Activated B cell treated with CpG ODN at 0.5 μM for 24 hours (primary cell): ENCODE results near the gene CCT3. TPM values are rescaled to one million over a fixed set of nuclear protein-coding genes. Genes with fewer than 3 reads are reported as not detected.

ENCODE experiments used
- ATAC-seq: fragments of 200-7000 bp; cut with Tn5 transposase; one replicate; pipeline ENCODE4 v1.10.0; 2021; ENCODE audit warnings: low read depth, mild to moderate bottlenecking, moderate library complexity
- CTCF ChIA-PET: fragments of 350-600 bp; sonication (Branson Sonifier 250); formaldehyde crosslinking; loops from one replicate; lab custom pipeline; 2021; ENCODE audit warnings: antibody characterized with exemption; lab: Charles Lee
- POLR2A ChIA-PET: fragments of 350-600 bp; sonication (Branson Sonifier 250); formaldehyde crosslinking; loops from one replicate; lab custom pipeline; 2021; ENCODE audit warnings: antibody characterized with exemption; lab: Charles Lee
- DNase-seq: peaks from one replicate; pipeline ENCODE4 v3.0.0; 2022
- H3K27ac Mint-ChIP-seq: one replicate; pipeline ENCODE4 v1.8.0; 2020; ENCODE audit warnings: mixed read lengths
- H3K27me3 Mint-ChIP-seq: one replicate; pipeline ENCODE4 v1.8.0; 2021; ENCODE audit warnings: mixed read lengths
- H3K36me3 Mint-ChIP-seq: one replicate; pipeline ENCODE4 v1.8.0; 2021; ENCODE audit warnings: low read depth, mixed read lengths
- H3K4me1 Mint-ChIP-seq: one replicate; pipeline ENCODE4 v1.8.0; 2021; ENCODE audit warnings: mixed read lengths
- H3K4me3 Mint-ChIP-seq: one replicate; pipeline ENCODE4 v1.8.0; 2020; ENCODE audit warnings: mild to moderate bottlenecking, mixed read lengths
- H3K9me3 Mint-ChIP-seq: one replicate; pipeline ENCODE4 v1.8.0; 2020; ENCODE audit warnings: mixed read lengths
- CTCF ChIP-seq: fragments of 200-600 bp; IDR thresholded peaks from one replicate; pipeline ENCODE4 v1.8.0; 2022; ENCODE audit warnings: antibody characterized with exemption, mild to moderate bottlenecking
- intact Hi-C: fragments of 100-400 bp; cut with micrococcal nuclease; formaldehyde crosslinking; loops from one replicate; pipeline ENCODE4 v1.15.1; 2024
- total RNA-seq: library from RNA; stranded (reverse); gene quantifications from 2 replicates; pipeline ENCODE4 v1.2.3, GENCODE V29; 2022

Gene CCT3
- total RNA-seq, 1 donor from 2014 or later = 260 TPM

DNA sequence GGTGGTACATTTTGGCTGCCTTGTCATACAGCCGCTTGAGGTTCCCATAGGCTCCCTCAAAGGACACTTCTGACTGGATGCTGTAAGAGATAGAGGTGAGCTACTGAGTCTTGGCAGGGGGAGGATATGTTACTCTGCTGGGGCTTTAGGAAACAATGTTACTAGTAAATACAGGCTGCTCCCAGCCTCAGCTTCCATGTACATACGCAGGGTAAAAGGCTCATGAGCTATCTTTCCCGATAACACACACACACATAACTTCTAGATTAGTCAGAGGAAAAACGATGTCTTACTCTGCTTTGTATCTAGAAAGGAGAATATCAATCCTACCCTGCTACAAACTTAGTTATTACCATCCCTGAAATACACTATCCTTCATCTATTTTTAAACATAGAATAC lies 69.8 kb downstream of the CCT3 start:
- ATAC-seq (no peak), DNase-seq (no peak)
- Mint-ChIP-seq H3K9me3 (no peaks in the 10 kb centered on the region), H3K36me3 (peaks cover 85% of the 10 kb centered on the region), H3K27me3 (no peaks in the 10 kb centered on the region), H3K27ac (no peak overlapping the region), H3K4me1 (no peaks in the 10 kb centered on the region), H3K4me3 (no peak overlapping the region)
- ChIA-PET CTCF (no interaction called here), POLR2A (no interaction called here)
- no peak for TF ChIP-seq CTCF
- intact Hi-C loops = no loop called here

- DNase-seq = no peak
- TF ChIP-seq CTCF = no peak
- intact Hi-C loops = no loop called here
- no peaks in the 10 kb centered on the region for H3K27me3 Mint-ChIP-seq
- ChIA-PET CTCF (no interaction called here), POLR2A (no interaction called here)
- ATAC-seq = no peak
- H3K27ac Mint-ChIP-seq = no peak overlapping the region
- H3K4me1 Mint-ChIP-seq = no peaks in the 10 kb centered on the region
- no peaks in the 10 kb centered on the region for H3K9me3 Mint-ChIP-seq
- H3K36me3 Mint-ChIP-seq = peaks cover 84% of the 10 kb centered on the region
- no peak overlapping the region for H3K4me3 Mint-ChIP-seq
Measured at GRCh38 chr1:156266051-156266450, 72.0 kb downstream of the CCT3 start.

DNA sequence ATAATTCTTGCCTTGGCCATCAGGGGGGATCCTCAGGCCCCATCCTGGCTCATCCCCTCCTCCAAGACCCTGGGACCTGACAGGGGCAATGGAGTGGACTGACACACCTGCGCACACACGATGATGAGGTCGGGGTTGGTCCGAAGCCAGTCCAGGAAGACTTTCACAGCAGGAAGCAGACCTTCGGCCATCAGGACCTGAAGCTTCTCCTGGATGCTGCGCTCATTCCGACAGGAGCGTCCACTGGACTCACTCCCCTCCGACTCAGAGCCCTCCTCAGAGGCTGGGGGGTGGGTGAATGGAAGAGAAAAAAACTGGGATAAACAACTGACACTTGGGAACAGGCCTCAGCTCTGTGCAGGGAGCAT lies 74.8 kb downstream of the CCT3 start:
- POLR2A ChIA-PET = no interaction called here
- no peak for TF ChIP-seq CTCF
- Mint-ChIP-seq H3K36me3 (peaks cover 93% of the 10 kb centered on the region), H3K4me1 (no peaks in the 10 kb centered on the region), H3K27ac (no peak overlapping the region), H3K9me3 (no peaks in the 10 kb centered on the region), H3K4me3 (no peak overlapping the region), H3K27me3 (no peaks in the 10 kb centered on the region)
- ATAC-seq = no peak
- intact Hi-C loops = no loop called here
- DNase-seq = no peak
- CTCF ChIA-PET = no interaction called here

DNA sequence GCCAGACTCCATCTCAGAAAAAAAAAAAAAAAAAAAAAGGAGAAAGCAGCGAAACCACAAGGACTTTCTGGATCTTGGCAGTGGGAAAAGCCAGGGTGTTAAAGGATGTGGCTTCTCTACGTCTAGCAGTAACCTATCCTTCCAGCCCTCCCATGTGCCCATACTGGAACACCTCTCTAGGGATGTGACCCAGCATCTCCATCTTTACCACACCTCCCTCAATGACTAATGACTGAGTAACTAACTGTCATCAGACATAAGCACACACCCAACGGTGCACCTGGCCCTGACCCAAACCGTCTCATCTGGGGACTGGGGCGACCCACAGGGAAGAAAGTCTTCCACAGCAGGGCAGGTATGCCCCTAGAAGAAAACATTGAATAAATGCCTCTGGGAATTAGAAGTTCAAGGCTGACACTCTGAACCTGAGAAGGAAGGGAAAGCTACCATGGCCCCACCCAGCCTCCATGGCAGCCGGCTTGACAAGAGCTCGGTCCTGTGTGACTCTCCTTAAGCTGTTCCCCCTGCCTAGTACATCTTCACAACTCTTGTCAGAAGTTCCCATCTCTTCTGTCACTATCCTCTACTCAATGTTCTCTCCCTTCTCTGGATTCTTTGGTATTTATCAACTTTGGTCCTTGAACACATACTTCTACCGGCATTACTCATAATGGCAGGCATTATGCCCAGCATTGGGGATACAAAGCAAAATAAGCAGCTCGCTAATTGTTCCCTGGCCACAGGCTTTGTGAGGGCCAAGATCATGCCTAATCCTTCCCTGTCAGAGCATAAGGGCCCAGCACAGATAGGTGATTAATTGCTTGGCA lies 75.4 kb downstream of the CCT3 start:
- Mint-ChIP-seq H3K4me1 (no peaks in the 10 kb centered on the region), H3K27me3 (no peaks in the 10 kb centered on the region), H3K36me3 (peaks cover 93% of the 10 kb centered on the region), H3K27ac (no peak overlapping the region), H3K4me3 (no peak overlapping the region), H3K9me3 (no peaks in the 10 kb centered on the region)
- POLR2A ChIA-PET = no interaction called here
- CTCF ChIA-PET = no interaction called here
- ATAC-seq = no peak
- no peak for DNase-seq
- intact Hi-C loops = no loop called here
- no peak for TF ChIP-seq CTCF

DNA sequence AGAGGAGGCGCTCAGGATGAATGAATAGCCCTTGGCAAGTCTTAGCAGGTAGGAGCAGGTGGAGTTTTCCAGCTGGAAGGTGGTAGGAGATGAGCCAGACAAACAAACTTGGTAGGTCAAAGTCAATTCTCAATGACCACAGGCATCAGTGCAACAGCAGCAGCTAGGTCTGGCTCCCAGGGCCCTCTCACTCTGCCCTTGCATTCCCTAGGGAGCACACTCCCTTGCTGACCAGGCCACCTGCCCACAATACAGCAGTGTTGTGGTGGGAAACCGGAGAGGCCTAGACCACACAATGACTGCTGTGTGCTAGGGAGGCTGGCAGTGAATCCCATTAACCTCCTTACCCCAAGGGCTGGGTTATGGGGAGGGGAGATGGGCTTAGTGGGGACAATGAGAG lies 77.2 kb downstream of the CCT3 start:
- intact Hi-C loops = no loop called here
- no peak overlapping the region for H3K4me3 Mint-ChIP-seq
- no peak overlapping the region for H3K27ac Mint-ChIP-seq
- ChIA-PET CTCF (no interaction called here), POLR2A (no interaction called here)
- H3K27me3 Mint-ChIP-seq = no peaks in the 10 kb centered on the region
- peaks cover 91% of the 10 kb centered on the region for H3K36me3 Mint-ChIP-seq
- no peak for DNase-seq
- ATAC-seq = no peak
- H3K4me1 Mint-ChIP-seq = no peaks in the 10 kb centered on the region
- TF ChIP-seq CTCF = no peak
- H3K9me3 Mint-ChIP-seq = no peaks in the 10 kb centered on the region
